Adrenal gland (tissue), 5 donors: ENCODE results near the gene UNC79.

Experiments
- POLR2A ChIP-seq, 2 donors: fragments of 450-650 bp; IDR thresholded peaks; one replicate each; pipeline ENCODE4 v1.6.1; 2017; ENCODE audit warnings: antibody characterized with exemption in 2 of 2, mild to moderate bottlenecking in 2 of 2, moderate library complexity in 1 of 2
- TF ChIP-seq, protein P1 (sequence below), 6 experiments: fragments of 450-650 bp in 4 of 6; fragments of 200-600 bp in 2 of 6; sonication (generic) in 1 of 6; IDR thresholded peaks; 1 replicate in 5 of 6; 2 replicates in 1 of 6; pipeline versions ENCODE4 v1.5.1 to v1.8.0; 2016 to 2021; ENCODE audit warnings: antibody characterized with exemption in 6 of 6, mild to moderate bottlenecking in 2 of 6, moderate library complexity in 1 of 6
- donor health status: DM: no; HTN: no; CAD: no.

DNA sequence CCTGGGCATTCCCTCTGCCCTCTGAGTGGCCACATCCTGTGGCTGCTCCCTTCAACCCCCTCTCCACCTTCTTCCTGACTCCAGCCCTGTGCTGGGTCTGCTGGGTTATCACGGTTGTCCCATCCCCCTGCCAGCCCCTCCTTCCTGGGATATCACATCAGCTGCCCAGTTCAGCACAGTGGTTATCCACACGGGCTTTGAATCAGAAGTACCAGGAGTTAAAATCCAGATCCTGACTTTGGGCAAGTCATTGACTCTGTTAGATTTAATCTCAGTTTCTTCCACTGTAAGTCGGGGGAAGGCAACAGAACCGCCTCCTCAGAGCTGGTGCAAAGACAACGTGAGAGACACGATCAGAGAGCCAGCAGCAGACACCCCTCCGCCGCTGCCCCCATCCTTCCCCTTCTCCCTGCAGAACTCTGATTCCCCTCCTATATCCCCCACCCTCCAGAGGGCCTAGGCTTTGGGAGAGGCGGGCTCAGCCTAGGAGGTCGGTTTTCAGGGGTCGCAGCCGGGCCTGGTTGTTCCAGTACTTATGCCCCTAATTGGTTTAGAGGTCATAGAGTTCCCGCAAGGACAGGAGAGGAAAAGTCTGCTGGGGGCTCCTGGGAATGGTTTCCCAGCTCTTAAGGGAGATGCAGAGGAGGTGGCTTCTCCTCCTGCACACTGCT lies 315.0 kb downstream of the UNC79 start:
- no peak for TF ChIP-seq POLR2A (IDR thresholded peaks at IDR 0.05)
- TF ChIP-seq, protein P1, sequence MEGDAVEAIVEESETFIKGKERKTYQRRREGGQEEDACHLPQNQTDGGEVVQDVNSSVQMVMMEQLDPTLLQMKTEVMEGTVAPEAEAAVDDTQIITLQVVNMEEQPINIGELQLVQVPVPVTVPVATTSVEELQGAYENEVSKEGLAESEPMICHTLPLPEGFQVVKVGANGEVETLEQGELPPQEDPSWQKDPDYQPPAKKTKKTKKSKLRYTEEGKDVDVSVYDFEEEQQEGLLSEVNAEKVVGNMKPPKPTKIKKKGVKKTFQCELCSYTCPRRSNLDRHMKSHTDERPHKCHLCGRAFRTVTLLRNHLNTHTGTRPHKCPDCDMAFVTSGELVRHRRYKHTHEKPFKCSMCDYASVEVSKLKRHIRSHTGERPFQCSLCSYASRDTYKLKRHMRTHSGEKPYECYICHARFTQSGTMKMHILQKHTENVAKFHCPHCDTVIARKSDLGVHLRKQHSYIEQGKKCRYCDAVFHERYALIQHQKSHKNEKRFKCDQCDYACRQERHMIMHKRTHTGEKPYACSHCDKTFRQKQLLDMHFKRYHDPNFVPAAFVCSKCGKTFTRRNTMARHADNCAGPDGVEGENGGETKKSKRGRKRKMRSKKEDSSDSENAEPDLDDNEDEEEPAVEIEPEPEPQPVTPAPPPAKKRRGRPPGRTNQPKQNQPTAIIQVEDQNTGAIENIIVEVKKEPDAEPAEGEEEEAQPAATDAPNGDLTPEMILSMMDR (IDR thresholded peaks at IDR 0.05): no peak
